A673 (cell line): ENCODE measurements around the gene IFI16.

Source experiments
- CTCF ChIP-seq: fragments of 300-800, 200-600 bp; sonication (generic); conservative IDR thresholded peaks from 2 replicates; pipeline ENCODE4 v1.5.1; 2017; ENCODE audit warnings: low read depth, mild to moderate bottlenecking, antibody characterized with exemption, low read length, moderate library complexity, mixed read lengths
- EZH2 ChIP-seq: fragments of 200-600 bp; sonication (generic); IDR thresholded peaks from 2 replicates; pipeline ENCODE4 v1.6.1; 2017; ENCODE audit warnings: borderline replicate concordance, low read depth, mild to moderate bottlenecking, mixed read lengths, antibody characterized with exemption, low read length; ENCODE audit not compliant: poor library complexity, severe bottlenecking

- TF ChIP-seq CTCF (no peak), EZH2 (no peak)
These were observed 75.2 kb downstream of the IFI16 start for GRCh38 chr1:159084867-159085266.
